Vagina (tissue), 2 donors: ENCODE data around the gene TDRD7. TPM values are rescaled to one million over a fixed set of nuclear protein-coding genes. Genes with fewer than 3 reads are reported as not detected.

Experiments
- DNase-seq, 2 donors: peaks; one replicate each; pipeline ENCODE4 v3.0.0-alpha.2; 2017; ENCODE audit errors: extremely low spot score in 2 of 2
- H3K27ac ChIP-seq: fragments of 200-600 bp; sonication (generic); one replicate; pipeline ENCODE4 v1.5.1; 2019
- H3K27me3 ChIP-seq: fragments of 200-600 bp; sonication (generic); one replicate; pipeline ENCODE4 v1.5.1; 2019
- H3K36me3 ChIP-seq, 2 donors: fragments of 200-600 bp; sonication (generic); one replicate each; pipeline ENCODE4 v1.5.1; 2017 to 2019
- H3K4me1 ChIP-seq: fragments of 200-600 bp; sonication (generic); one replicate; pipeline ENCODE4 v1.5.1; 2019
- H3K4me3 ChIP-seq, 2 donors: fragments of 200-600 bp; sonication (generic); 1 replicate in 1 of 2; 2 replicates in 1 of 2; pipeline ENCODE4 v1.5.1; 2016 to 2019
- H3K9me3 ChIP-seq: fragments of 200-600 bp; sonication (generic); one replicate; pipeline ENCODE4 v1.5.1; 2019
- CTCF ChIP-seq, 3 experiments: fragments of 450-650 bp in 2 of 3; fragments of 200-600 bp in 1 of 3; sonication (generic) in 1 of 3; IDR thresholded peaks; one replicate each; pipeline ENCODE4 v1.5.1; 2017 to 2019; ENCODE audit warnings: antibody characterized with exemption in 3 of 3, mild to moderate bottlenecking in 2 of 3, moderate library complexity in 2 of 3
- POLR2A ChIP-seq, 2 donors: fragments of 450-650 bp; IDR thresholded peaks; one replicate each; pipeline ENCODE4 v1.6.1; 2017; ENCODE audit warnings: antibody characterized with exemption in 2 of 2, mild to moderate bottlenecking in 2 of 2, moderate library complexity in 2 of 2
- POLR2AphosphoS5 ChIP-seq, 2 donors: sonication (generic); formaldehyde crosslinking; IDR thresholded peaks; one replicate each; pipeline ENCODE4 v1.9.0; 2017; ENCODE audit warnings: antibody characterized with exemption in 2 of 2, mild to moderate bottlenecking in 2 of 2, low read depth in 1 of 2; ENCODE audit not compliant: insufficient read depth in 1 of 2
- intact Hi-C: fragments of 100-400 bp; cut with DNase I; formaldehyde crosslinking; loops from one replicate; pipeline ENCODE4 v1.15.1; 2023
- total RNA-seq: library from RNA; depleted of rRNA; stranded (reverse); fragments of >200 nt; gene quantifications from one replicate; pipeline ENCODE4 v1.2.3, GENCODE V29; 2016

Gene TDRD7
- total RNA-seq, 1 donor from 2014 or later: 13.5 TPM

GRCh38 chr9:97384406-97385262, 27.3 kb upstream of the TDRD7 start:
- Histone ChIP-seq H3K9me3 (no peaks in the 10 kb centered on the region), H3K27me3 (no peaks in the 10 kb centered on the region), H3K36me3 (no peaks in the 10 kb centered on the region), H3K4me3 (no peak overlapping the region), H3K27ac (no peak overlapping the region), H3K4me1 (peaks cover 7% of the 10 kb centered on the region)
- TF ChIP-seq CTCF (IDR thresholded peaks at IDR 0.05) (no peak), POLR2AphosphoS5 (IDR thresholded peaks at IDR 0.05; ENCODE audit: insufficient read depth in 1 of 2, low read depth in 1 of 2) (no peak), POLR2A (IDR thresholded peaks at IDR 0.05) (no peak)
- intact Hi-C loops: no loop called here
- no peak for DNase-seq

GRCh38 chr9:97385626-97386264, 26.2 kb upstream of the TDRD7 start:
- no peak for DNase-seq
- intact Hi-C loops: no loop called here
- H3K4me3 ChIP-seq: no peak overlapping the region
- TF ChIP-seq CTCF (IDR thresholded peaks at IDR 0.05): no peak
- no peak for TF ChIP-seq POLR2A (IDR thresholded peaks at IDR 0.05)
- no peak for TF ChIP-seq POLR2AphosphoS5 (IDR thresholded peaks at IDR 0.05; ENCODE audit: insufficient read depth in 1 of 2, low read depth in 1 of 2)
- H3K36me3 ChIP-seq: no peaks in the 10 kb centered on the region
- H3K27me3 ChIP-seq: no peaks in the 10 kb centered on the region
- H3K27ac ChIP-seq: no peak overlapping the region
- no peaks in the 10 kb centered on the region for H3K9me3 ChIP-seq
- peaks cover 7% of the 10 kb centered on the region for H3K4me1 ChIP-seq

- no peak overlapping the region for H3K27ac ChIP-seq
- H3K27me3 ChIP-seq: no peaks in the 10 kb centered on the region
- no peak for DNase-seq
- TF ChIP-seq POLR2AphosphoS5 (IDR thresholded peaks at IDR 0.05; ENCODE audit: insufficient read depth in 1 of 2, low read depth in 1 of 2): no peak
- TF ChIP-seq CTCF (IDR thresholded peaks at IDR 0.05): no peak
- TF ChIP-seq POLR2A (IDR thresholded peaks at IDR 0.05): no peak
- intact Hi-C loops: no loop called here
- H3K36me3 ChIP-seq: no peaks in the 10 kb centered on the region
- no peak overlapping the region for H3K4me3 ChIP-seq
- H3K9me3 ChIP-seq: no peaks in the 10 kb centered on the region
- peaks cover 7% of the 10 kb centered on the region for H3K4me1 ChIP-seq
Observed at GRCh38 chr9:97386265-97386633, 25.6 kb upstream of the TDRD7 start.

- Histone ChIP-seq H3K36me3 (no peaks in the 10 kb centered on the region), H3K4me1 (peaks cover 7% of the 10 kb centered on the region), H3K27me3 (no peaks in the 10 kb centered on the region), H3K27ac (no peak overlapping the region), H3K9me3 (no peaks in the 10 kb centered on the region), H3K4me3 (peak overlapping the region in 1 of 2 donors; percentile 4)
- TF ChIP-seq POLR2AphosphoS5 (IDR thresholded peaks at IDR 0.05; ENCODE audit: insufficient read depth in 1 of 2, low read depth in 1 of 2) (no peak), CTCF (IDR thresholded peaks at IDR 0.05) (peak; percentile 52 to 72 (median 71)), POLR2A (IDR thresholded peaks at IDR 0.05) (no peak)
- intact Hi-C loops: no loop called here
- DNase-seq: no peak
Observed at GRCh38 chr9:97386733-97387503, 25.0 kb upstream of the TDRD7 start.
